SK-N-SH treated with all-trans-retinoic acid at 6 μM for 48 hours (cell line): ENCODE data around the gene FAM89B.

Experiments used
- ATAC-seq: fragments of 200-7000 bp; cut with Tn5 transposase; 3 replicates; pipeline ENCODE4 v1.9.1; 2020; ENCODE audit warnings: mild to moderate bottlenecking, moderate library complexity
- ARNTL ChIP-seq: fragments of 450-650 bp; formaldehyde crosslinking; IDR thresholded peaks from 2 replicates; pipeline ENCODE4 v1.5.0; 2020; ENCODE audit warnings: low read depth, mild to moderate bottlenecking, moderate library complexity, borderline replicate concordance
- BACH2 ChIP-seq: fragments of 250-450 bp; sonication (Bioruptor Pico); IDR thresholded peaks from 2 replicates; pipeline ENCODE4 v1.9.0; 2021; ENCODE audit warnings: mild to moderate bottlenecking, borderline replicate concordance
- CSDC2 ChIP-seq: fragments of 250-450 bp; sonication (Bioruptor Pico); IDR thresholded peaks from 2 replicates; pipeline ENCODE4 v1.5.0; 2020; ENCODE audit warnings: mild to moderate bottlenecking, moderate library complexity
- ESRRG ChIP-seq: fragments of 250-450 bp; sonication (Bioruptor Pico); IDR thresholded peaks from 2 replicates; pipeline ENCODE4 v1.6.1; 2021; ENCODE audit warnings: mild to moderate bottlenecking
- GLIS3 ChIP-seq: fragments of 250-450 bp; sonication (Bioruptor Pico); IDR thresholded peaks from 2 replicates; pipeline ENCODE4 v1.5.0; 2020; ENCODE audit warnings: mild to moderate bottlenecking, moderate library complexity
- ISL1 ChIP-seq: fragments of 250-450 bp; sonication (Bioruptor Pico); IDR thresholded peaks from 2 replicates; pipeline ENCODE4 v2.1.2; 2022; ENCODE audit warnings: mild to moderate bottlenecking, moderate library complexity
- OSR1 ChIP-seq: fragments of 250-450 bp; sonication (Bioruptor Pico); IDR thresholded peaks from 2 replicates; pipeline ENCODE4 v1.8.0; 2022; ENCODE audit warnings: moderate library complexity, mild to moderate bottlenecking, inconsistent platforms
- PPARA ChIP-seq: fragments of 250-450 bp; sonication (Bioruptor Pico); IDR thresholded peaks from 2 replicates; pipeline ENCODE4 v1.5.0; 2020; ENCODE audit warnings: mild to moderate bottlenecking, borderline replicate concordance
- RARB ChIP-seq: fragments of 250-450 bp; sonication (Bioruptor Pico); IDR thresholded peaks from 2 replicates; pipeline ENCODE4 v1.8.0; 2021; ENCODE audit warnings: mild to moderate bottlenecking, moderate library complexity
- SNAI2 ChIP-seq: fragments of 250-450 bp; sonication (Bioruptor Pico); IDR thresholded peaks from 2 replicates; pipeline ENCODE4 v1.5.0; 2020; ENCODE audit warnings: mild to moderate bottlenecking, moderate library complexity
- TCF4 ChIP-seq: fragments of 250-450 bp; sonication (Bioruptor Pico); IDR thresholded peaks from 2 replicates; pipeline ENCODE4 v1.8.0; 2021; ENCODE audit warnings: mild to moderate bottlenecking, moderate library complexity, borderline replicate concordance
- TOX ChIP-seq: fragments of 250-450 bp; sonication (Bioruptor Pico); IDR thresholded peaks from 2 replicates; pipeline ENCODE4 v1.8.0; 2021; ENCODE audit warnings: mild to moderate bottlenecking, moderate library complexity, borderline replicate concordance
- ZFP3 ChIP-seq: fragments of 250-450 bp; sonication (Bioruptor Pico); IDR thresholded peaks from 2 replicates; pipeline ENCODE4 v1.5.0; 2020; ENCODE audit warnings: mild to moderate bottlenecking, moderate library complexity
- ZFP30 ChIP-seq: fragments of 450-650 bp; formaldehyde crosslinking; IDR thresholded peaks from 2 replicates; pipeline ENCODE4 v1.5.0; 2022; ENCODE audit warnings: mild to moderate bottlenecking, moderate library complexity
- ZNF565 ChIP-seq: fragments of 450-650 bp; formaldehyde crosslinking; conservative IDR thresholded peaks from 2 replicates; pipeline ENCODE4 v1.5.0; 2020; ENCODE audit warnings: low read depth, mild to moderate bottlenecking, moderate library complexity
- ZNF70 ChIP-seq: fragments of 450-650 bp; formaldehyde crosslinking; IDR thresholded peaks from 2 replicates; pipeline ENCODE4 v1.5.0; 2020; ENCODE audit warnings: mild to moderate bottlenecking, moderate library complexity
- ZNF8 ChIP-seq: fragments of 450-650 bp; formaldehyde crosslinking; IDR thresholded peaks from 2 replicates; pipeline ENCODE4 v1.5.0; 2020; ENCODE audit warnings: mild to moderate bottlenecking, moderate library complexity
- TF ChIP-seq, protein P1 (sequence below): fragments of 250-450 bp; sonication (Bioruptor Pico); IDR thresholded peaks from 2 replicates; pipeline ENCODE4 v1.5.1; 2021; ENCODE audit warnings: mild to moderate bottlenecking, moderate library complexity
- TF ChIP-seq, protein P2 (sequence below): fragments of 250-450 bp; sonication (Bioruptor Pico); IDR thresholded peaks from 2 replicates; pipeline ENCODE4 v1.5.0; 2020; ENCODE audit warnings: mild to moderate bottlenecking, moderate library complexity
- TF ChIP-seq, protein P3 (sequence below): fragments of 250-450 bp; sonication (Bioruptor Pico); IDR thresholded peaks from 2 replicates; pipeline ENCODE4 v1.8.0; 2020; ENCODE audit warnings: mild to moderate bottlenecking, moderate library complexity, borderline replicate concordance
- TF ChIP-seq, protein P4 (sequence below): fragments of 250-450 bp; sonication (Bioruptor Pico); IDR thresholded peaks from 2 replicates; pipeline ENCODE4 v1.5.1; 2020; ENCODE audit warnings: low read depth, mild to moderate bottlenecking, moderate library complexity

Gene FAM89B

DNA sequence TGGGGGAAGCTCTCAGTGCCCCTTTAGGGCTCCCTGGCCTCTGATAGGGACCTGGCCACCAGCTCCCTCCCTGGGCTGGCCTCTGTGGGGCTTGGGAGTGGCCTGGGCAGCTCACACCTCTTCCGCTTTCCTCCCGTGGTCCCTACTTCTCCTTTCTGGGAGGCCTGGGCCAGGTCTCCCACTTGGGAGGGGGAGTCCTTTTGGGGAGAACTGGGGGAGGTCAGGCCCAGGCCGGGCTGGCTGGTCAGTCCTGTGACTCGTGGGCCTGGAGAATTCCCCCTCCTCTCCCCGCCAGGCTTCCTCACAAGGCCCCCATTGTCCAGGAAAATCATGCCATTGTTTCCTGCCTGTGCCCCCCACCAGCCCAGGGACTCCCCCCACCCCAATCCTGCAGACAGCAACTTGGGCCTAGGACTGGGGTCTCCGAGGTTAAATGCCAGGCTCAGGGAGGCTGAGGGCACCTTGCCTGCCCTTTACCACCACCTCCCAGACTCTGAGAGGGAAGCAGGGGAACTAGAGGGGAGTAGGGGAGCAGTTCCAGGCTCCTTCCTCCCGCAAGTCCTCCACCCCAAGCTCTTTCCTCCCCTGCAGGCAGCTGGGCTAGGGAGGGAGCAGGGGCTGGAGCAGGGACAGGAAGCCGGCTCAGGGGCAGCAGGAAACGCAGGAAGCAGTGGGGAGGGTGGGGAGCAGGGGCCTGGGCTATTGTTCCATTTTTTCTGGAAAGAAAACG, 38.9 kb downstream of the FAM89B start (continued):
- TF ChIP-seq, protein P1, sequence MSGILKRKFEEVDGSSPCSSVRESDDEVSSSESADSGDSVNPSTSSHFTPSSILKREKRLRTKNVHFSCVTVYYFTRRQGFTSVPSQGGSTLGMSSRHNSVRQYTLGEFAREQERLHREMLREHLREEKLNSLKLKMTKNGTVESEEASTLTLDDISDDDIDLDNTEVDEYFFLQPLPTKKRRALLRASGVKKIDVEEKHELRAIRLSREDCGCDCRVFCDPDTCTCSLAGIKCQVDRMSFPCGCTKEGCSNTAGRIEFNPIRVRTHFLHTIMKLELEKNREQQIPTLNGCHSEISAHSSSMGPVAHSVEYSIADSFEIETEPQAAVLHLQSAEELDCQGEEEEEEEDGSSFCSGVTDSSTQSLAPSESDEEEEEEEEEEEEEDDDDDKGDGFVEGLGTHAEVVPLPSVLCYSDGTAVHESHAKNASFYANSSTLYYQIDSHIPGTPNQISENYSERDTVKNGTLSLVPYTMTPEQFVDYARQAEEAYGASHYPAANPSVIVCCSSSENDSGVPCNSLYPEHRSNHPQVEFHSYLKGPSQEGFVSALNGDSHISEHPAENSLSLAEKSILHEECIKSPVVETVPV = no peak
- TF ChIP-seq BACH2 (CRISPR knock-in tag) (no peak), ESRRG (CRISPR knock-in tag) (no peak), SNAI2 (no peak), GLIS3 (CRISPR knock-in tag) (no peak), ZNF70 (CRISPR knock-in tag) (no peak), ARNTL (CRISPR knock-in tag) (no peak), RARB (no peak), ZNF8 (no peak)

DNA sequence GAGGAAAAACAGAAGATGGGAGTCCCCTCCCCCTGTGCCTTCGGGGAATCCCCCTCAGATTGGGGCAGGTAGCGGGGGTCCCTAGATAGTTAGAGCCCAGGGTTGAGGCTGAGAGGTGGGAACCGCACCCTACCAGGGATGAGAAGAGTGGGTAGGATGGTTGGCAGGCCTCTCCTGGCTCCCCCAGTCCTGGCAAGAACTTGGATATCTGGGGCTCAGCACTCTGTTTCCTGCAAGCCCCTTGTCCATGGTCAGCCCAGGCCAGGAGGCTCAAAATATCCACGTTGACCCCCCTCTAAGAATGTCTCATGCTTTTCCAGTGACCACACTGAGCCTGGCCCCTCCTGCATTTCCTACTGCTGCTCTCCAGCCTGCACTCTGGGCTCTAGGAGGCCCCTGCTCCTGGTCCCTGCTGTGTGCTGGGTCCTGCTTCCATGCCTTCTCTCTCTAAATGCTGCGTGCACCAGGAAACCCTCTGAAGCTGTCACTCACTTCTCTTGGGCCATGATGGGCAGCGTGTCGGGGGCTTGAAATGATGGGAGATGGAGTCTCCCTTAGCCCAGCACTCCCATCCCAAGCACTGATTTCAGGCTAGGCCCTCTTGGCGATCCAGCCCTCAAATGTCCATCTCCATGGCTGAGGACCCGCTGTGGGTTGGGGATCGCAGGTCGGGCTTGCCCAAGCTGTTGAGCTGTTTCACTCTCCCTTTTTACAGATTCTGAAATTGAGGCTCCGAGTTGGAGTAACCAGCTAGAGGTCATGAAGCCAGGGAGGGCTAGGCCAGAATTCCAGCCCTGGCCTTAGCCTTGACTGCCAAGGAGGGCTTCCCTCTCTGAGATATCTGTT, 39.6 kb downstream of the FAM89B start:
- TF ChIP-seq PPARA (CRISPR knock-in tag) = no peak
- no peak for TF ChIP-seq OSR1 (CRISPR knock-in tag)
- TF ChIP-seq, protein P1 = no peak
- no peak for TF ChIP-seq ZFP30 (CRISPR knock-in tag)
- no peak for TF ChIP-seq ARNTL (CRISPR knock-in tag)
- no peak for TF ChIP-seq TOX (CRISPR knock-in tag)
- no peak for TF ChIP-seq ESRRG (CRISPR knock-in tag)
- no peak for TF ChIP-seq ZNF565 (CRISPR knock-in tag)
- no peak for TF ChIP-seq ZNF70 (CRISPR knock-in tag)
- no peak for TF ChIP-seq BACH2 (CRISPR knock-in tag)
- TF ChIP-seq, protein P2, sequence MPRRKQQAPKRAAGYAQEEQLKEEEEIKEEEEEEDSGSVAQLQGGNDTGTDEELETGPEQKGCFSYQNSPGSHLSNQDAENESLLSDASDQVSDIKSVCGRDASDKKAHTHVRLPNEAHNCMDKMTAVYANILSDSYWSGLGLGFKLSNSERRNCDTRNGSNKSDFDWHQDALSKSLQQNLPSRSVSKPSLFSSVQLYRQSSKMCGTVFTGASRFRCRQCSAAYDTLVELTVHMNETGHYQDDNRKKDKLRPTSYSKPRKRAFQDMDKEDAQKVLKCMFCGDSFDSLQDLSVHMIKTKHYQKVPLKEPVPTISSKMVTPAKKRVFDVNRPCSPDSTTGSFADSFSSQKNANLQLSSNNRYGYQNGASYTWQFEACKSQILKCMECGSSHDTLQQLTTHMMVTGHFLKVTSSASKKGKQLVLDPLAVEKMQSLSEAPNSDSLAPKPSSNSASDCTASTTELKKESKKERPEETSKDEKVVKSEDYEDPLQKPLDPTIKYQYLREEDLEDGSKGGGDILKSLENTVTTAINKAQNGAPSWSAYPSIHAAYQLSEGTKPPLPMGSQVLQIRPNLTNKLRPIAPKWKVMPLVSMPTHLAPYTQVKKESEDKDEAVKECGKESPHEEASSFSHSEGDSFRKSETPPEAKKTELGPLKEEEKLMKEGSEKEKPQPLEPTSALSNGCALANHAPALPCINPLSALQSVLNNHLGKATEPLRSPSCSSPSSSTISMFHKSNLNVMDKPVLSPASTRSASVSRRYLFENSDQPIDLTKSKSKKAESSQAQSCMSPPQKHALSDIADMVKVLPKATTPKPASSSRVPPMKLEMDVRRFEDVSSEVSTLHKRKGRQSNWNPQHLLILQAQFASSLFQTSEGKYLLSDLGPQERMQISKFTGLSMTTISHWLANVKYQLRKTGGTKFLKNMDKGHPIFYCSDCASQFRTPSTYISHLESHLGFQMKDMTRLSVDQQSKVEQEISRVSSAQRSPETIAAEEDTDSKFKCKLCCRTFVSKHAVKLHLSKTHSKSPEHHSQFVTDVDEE = no peak
- no peak for TF ChIP-seq ZFP3 (CRISPR knock-in tag)
- no peak for TF ChIP-seq CSDC2
- TF ChIP-seq RARB = no peak
- no peak for TF ChIP-seq ISL1 (CRISPR knock-in tag)
- no peak for TF ChIP-seq TCF4 (CRISPR knock-in tag)
- TF ChIP-seq GLIS3 (CRISPR knock-in tag) = no peak
- no peak for ATAC-seq

DNA sequence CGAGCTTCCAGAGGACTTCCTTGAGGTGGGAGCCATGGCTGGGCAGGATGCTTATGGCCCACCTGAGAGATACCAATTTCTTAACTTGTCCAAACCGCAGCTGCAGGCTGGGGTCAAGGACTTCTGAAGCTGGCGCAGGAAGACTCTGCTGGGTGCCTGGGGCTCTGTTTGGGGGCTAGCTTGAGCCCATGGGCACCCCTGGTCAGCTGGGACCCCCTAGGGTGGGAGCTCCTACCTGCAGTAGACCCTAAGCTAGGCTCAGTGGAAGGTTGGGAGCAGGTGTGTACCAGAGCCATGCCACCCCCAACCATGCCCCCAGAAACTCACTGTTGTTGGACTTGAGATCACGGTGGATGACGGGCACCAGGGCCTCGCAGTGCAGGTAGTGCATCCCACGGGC, 40.4 kb downstream of the FAM89B start:
- no peak for ATAC-seq
- TF ChIP-seq, protein P2 = no peak
- TF ChIP-seq TCF4 (CRISPR knock-in tag) (no peak), RARB (no peak), PPARA (CRISPR knock-in tag) (no peak), ZNF565 (CRISPR knock-in tag) (no peak), ARNTL (CRISPR knock-in tag) (no peak), GLIS3 (CRISPR knock-in tag) (no peak), TOX (CRISPR knock-in tag) (no peak), CSDC2 (no peak), OSR1 (CRISPR knock-in tag) (no peak), ZFP3 (CRISPR knock-in tag) (no peak), ZNF8 (no peak)
- TF ChIP-seq, protein P1 = no peak
- TF ChIP-seq, protein P3, sequence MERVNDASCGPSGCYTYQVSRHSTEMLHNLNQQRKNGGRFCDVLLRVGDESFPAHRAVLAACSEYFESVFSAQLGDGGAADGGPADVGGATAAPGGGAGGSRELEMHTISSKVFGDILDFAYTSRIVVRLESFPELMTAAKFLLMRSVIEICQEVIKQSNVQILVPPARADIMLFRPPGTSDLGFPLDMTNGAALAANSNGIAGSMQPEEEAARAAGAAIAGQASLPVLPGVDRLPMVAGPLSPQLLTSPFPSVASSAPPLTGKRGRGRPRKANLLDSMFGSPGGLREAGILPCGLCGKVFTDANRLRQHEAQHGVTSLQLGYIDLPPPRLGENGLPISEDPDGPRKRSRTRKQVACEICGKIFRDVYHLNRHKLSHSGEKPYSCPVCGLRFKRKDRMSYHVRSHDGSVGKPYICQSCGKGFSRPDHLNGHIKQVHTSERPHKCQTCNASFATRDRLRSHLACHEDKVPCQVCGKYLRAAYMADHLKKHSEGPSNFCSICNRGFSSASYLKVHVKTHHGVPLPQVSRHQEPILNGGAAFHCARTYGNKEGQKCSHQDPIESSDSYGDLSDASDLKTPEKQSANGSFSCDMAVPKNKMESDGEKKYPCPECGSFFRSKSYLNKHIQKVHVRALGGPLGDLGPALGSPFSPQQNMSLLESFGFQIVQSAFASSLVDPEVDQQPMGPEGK = no peak
- TF ChIP-seq, protein P4, sequence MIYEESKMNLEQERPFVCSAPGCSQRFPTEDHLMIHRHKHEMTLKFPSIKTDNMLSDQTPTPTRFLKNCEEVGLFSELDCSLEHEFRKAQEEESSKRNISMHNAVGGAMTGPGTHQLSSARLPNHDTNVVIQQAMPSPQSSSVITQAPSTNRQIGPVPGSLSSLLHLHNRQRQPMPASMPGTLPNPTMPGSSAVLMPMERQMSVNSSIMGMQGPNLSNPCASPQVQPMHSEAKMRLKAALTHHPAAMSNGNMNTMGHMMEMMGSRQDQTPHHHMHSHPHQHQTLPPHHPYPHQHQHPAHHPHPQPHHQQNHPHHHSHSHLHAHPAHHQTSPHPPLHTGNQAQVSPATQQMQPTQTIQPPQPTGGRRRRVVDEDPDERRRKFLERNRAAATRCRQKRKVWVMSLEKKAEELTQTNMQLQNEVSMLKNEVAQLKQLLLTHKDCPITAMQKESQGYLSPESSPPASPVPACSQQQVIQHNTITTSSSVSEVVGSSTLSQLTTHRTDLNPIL (CRISPR knock-in tag) = no peak
